ENCODE measurements around the gene RDH5. TPM values are rescaled to one million over a fixed set of nuclear protein-coding genes. Genes with fewer than 3 reads are reported as not detected.

RDH5 gene
- total RNA-seq, 1 donor, result 32.2 TPM

DNA sequence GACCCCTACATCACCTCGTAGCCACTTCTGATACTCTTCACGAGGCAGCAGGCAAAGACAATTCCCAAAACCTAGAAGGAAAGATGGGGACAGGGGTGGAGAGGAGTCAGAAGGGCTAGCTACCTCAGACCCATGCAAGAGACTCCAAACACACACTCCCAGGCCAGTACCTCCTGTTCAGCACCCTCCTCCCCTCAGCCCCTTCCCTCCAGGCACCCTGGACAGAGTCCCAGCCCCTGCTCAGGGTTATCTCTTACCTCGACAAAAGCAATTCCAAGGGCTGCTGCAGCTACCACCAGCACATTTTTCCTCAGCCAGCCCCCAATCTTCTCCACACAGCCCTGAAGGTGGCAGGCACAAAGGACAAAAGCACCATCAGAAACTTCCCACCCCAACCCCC lies 5.4 kb downstream of the RDH5 start:
- H4K20me1 ChIP-seq (ENCODE audit: insufficient read depth, low read length), result peaks cover 52% of the 10 kb centered on the region
- peaks cover 47% of the 10 kb centered on the region for H3K36me3 ChIP-seq (ENCODE audit: insufficient read depth, low read length)
- TF ChIP-seq, protein P1, sequence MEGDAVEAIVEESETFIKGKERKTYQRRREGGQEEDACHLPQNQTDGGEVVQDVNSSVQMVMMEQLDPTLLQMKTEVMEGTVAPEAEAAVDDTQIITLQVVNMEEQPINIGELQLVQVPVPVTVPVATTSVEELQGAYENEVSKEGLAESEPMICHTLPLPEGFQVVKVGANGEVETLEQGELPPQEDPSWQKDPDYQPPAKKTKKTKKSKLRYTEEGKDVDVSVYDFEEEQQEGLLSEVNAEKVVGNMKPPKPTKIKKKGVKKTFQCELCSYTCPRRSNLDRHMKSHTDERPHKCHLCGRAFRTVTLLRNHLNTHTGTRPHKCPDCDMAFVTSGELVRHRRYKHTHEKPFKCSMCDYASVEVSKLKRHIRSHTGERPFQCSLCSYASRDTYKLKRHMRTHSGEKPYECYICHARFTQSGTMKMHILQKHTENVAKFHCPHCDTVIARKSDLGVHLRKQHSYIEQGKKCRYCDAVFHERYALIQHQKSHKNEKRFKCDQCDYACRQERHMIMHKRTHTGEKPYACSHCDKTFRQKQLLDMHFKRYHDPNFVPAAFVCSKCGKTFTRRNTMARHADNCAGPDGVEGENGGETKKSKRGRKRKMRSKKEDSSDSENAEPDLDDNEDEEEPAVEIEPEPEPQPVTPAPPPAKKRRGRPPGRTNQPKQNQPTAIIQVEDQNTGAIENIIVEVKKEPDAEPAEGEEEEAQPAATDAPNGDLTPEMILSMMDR (IDR thresholded peaks at IDR 0.05; ENCODE audit: extremely low read depth, low read depth, low read length), result no peak
- no peaks in the 10 kb centered on the region for H3K27me3 ChIP-seq (ENCODE audit: insufficient read depth, low read length)
- peak; percentile 2 for DNase-seq (ENCODE audit: insufficient read length, low spot score, missing footprints)
- H3K4me1 ChIP-seq (ENCODE audit: insufficient read depth, low read length), result peaks cover 63% of the 10 kb centered on the region
- no peaks in the 10 kb centered on the region for H3K9me3 ChIP-seq (ENCODE audit: low read depth, low read length)
- no peak overlapping the region for H3K27ac ChIP-seq (ENCODE audit: low read depth, low read length)
- H3K79me2 ChIP-seq (ENCODE audit: insufficient read depth, low read length), result peaks cover 53% of the 10 kb centered on the region
- H3K4me2 ChIP-seq (ENCODE audit: insufficient read depth, low read length), result peak overlapping the region; percentile 88
- H2AFZ ChIP-seq (ENCODE audit: low read length), result no peak overlapping the region
- peak overlapping the region; percentile 49 for H3K4me3 ChIP-seq (ENCODE audit: insufficient read depth, low read length)

DNA sequence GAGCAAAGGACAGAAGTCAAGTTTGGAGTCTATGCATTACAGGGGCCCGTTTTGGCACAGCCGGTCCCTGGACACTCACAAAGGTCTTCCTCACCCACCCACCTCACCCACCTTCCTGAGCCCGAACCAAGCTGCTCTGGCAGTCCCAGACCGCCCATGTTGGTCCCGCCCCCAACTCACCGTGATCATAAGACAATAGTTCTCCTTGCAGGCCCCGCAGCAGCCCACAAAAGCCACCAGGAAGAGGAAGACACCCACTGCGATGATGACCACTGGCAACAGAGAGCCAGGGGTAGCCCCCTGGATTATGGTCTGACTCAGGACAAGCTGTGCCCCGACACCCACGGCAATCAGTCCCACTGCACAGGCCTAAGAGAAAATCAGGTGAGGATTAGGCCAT lies 6.8 kb downstream of the RDH5 start:
- H2AFZ ChIP-seq (ENCODE audit: low read length), result no peak overlapping the region
- peaks cover 44% of the 10 kb centered on the region for H4K20me1 ChIP-seq (ENCODE audit: insufficient read depth, low read length)
- H3K4me2 ChIP-seq (ENCODE audit: insufficient read depth, low read length), result peak overlapping the region; percentile 88
- H3K27ac ChIP-seq (ENCODE audit: low read depth, low read length), result peak overlapping the region; percentile 96
- H3K4me3 ChIP-seq (ENCODE audit: insufficient read depth, low read length), result peak overlapping the region; percentile 97
- peaks cover 58% of the 10 kb centered on the region for H3K4me1 ChIP-seq (ENCODE audit: insufficient read depth, low read length)
- peaks cover 47% of the 10 kb centered on the region for H3K36me3 ChIP-seq (ENCODE audit: insufficient read depth, low read length)
- H3K79me2 ChIP-seq (ENCODE audit: insufficient read depth, low read length), result peaks cover 62% of the 10 kb centered on the region
- no peaks in the 10 kb centered on the region for H3K27me3 ChIP-seq (ENCODE audit: insufficient read depth, low read length)
- H3K9me3 ChIP-seq (ENCODE audit: low read depth, low read length), result no peaks in the 10 kb centered on the region
- TF ChIP-seq, protein P1 (IDR thresholded peaks at IDR 0.05; ENCODE audit: extremely low read depth, low read depth, low read length), result no peak
- DNase-seq (ENCODE audit: insufficient read length, low spot score, missing footprints), result no peak

DNA sequence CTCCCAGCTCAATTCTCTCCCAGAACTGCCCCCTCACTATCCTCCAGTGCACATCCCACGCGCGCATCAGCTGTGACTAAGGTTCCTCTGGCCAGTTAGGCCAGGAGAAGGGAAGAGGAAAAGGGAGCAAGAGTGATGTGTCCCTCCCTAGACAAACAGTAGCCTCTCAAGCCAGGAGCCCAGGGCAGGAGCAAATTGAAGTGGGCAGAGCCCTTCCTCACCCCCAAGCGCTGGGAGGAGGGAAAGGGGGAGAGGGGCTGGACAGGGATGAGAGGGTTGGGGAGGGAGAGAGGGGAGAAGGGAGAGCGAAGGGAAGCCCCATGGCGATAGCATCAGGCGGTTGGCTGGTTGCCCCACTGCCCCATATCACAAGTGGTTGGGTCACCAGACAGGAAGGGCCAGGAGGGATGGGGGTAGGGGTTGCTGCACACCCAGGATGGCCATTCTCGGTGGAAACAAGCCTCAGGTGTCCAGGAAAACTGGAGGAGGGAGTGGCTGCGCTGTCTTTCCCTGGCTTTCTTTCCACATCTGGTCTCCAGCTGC lies 7.5 kb downstream of the RDH5 start:
- H2AFZ ChIP-seq (ENCODE audit: low read length), result no peak overlapping the region
- peaks cover 47% of the 10 kb centered on the region for H3K36me3 ChIP-seq (ENCODE audit: insufficient read depth, low read length)
- peak overlapping the region; percentile 96 for H3K27ac ChIP-seq (ENCODE audit: low read depth, low read length)
- DNase-seq (ENCODE audit: insufficient read length, low spot score, missing footprints), result peak; percentile 94
- H3K4me3 ChIP-seq (ENCODE audit: insufficient read depth, low read length), result peak overlapping the region; percentile 97
- peaks cover 47% of the 10 kb centered on the region for H4K20me1 ChIP-seq (ENCODE audit: insufficient read depth, low read length)
- H3K27me3 ChIP-seq (ENCODE audit: insufficient read depth, low read length), result no peaks in the 10 kb centered on the region
- TF ChIP-seq, protein P1 (IDR thresholded peaks at IDR 0.05; ENCODE audit: extremely low read depth, low read depth, low read length), result no peak
- peaks cover 66% of the 10 kb centered on the region for H3K79me2 ChIP-seq (ENCODE audit: insufficient read depth, low read length)
- H3K4me1 ChIP-seq (ENCODE audit: insufficient read depth, low read length), result peaks cover 57% of the 10 kb centered on the region
- H3K9me3 ChIP-seq (ENCODE audit: low read depth, low read length), result no peaks in the 10 kb centered on the region
- H3K4me2 ChIP-seq (ENCODE audit: insufficient read depth, low read length), result peak overlapping the region; percentile 88

DNA sequence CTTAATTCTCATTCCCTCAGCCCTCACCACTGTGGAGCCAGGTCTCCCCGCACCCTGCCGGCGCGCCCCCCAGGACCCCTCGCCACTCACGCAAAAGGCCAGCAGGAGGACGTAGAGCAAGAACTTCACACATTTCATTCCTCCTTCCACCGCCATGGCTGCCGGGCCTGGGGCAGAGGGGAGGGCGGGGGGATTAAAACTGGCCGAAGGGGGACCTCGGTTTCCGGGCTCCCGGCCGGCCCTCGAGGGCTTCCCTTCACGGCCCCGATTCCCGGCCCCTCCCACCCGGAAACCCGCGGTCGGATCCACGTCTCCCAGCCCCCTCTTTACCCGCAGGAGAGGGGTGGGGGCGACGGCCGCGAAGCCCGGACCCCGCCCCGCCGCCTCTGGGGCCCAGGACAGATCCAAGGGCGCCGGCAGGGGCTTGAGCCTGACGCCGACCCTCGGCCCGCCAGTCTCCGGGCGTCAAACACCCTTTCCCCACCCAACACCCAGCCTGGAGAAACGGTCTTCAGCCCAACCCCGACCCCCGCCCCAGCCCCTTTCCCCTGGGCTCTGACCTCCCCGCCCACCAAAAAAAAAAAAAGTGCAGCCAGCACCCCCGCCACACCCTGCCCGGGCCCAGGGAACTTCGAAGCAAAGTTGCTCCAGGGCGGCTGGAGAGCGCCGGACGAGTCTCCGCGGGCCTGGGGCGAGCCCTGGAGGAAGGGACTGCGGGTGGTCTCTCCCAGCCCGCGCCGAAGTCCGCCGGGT lies 8.2 kb downstream of the RDH5 start:
- no peak for DNase-seq (ENCODE audit: insufficient read length, low spot score, missing footprints)
- Histone ChIP-seq H3K27ac (ENCODE audit: low read depth, low read length) (peak overlapping the region; percentile 96), H3K4me3 (ENCODE audit: insufficient read depth, low read length) (peak overlapping the region; percentile 97), H3K9me3 (ENCODE audit: low read depth, low read length) (no peaks in the 10 kb centered on the region), H3K4me1 (ENCODE audit: insufficient read depth, low read length) (peaks cover 55% of the 10 kb centered on the region), H4K20me1 (ENCODE audit: insufficient read depth, low read length) (peaks cover 44% of the 10 kb centered on the region), H3K79me2 (ENCODE audit: insufficient read depth, low read length) (peaks cover 66% of the 10 kb centered on the region), H3K4me2 (ENCODE audit: insufficient read depth, low read length) (peak overlapping the region; percentile 88), H3K27me3 (ENCODE audit: insufficient read depth, low read length) (no peaks in the 10 kb centered on the region), H3K36me3 (ENCODE audit: insufficient read depth, low read length) (peaks cover 42% of the 10 kb centered on the region), H2AFZ (ENCODE audit: low read length) (no peak overlapping the region)
- TF ChIP-seq, protein P1 (IDR thresholded peaks at IDR 0.05; ENCODE audit: extremely low read depth, low read depth, low read length), result no peak
